Mesenchymal stem cell (in vitro differentiated cells and primary cell): ENCODE results near the gene IFI44L.

Source experiments
- DNase-seq: peaks from one replicate; pipeline ENCODE4 v3.0.0-alpha.2; 2013
- H2AFZ ChIP-seq: one replicate; pipeline ENCODE4 v1.6.1; 2013; ENCODE audit warnings: low read depth, mild to moderate bottlenecking, control low read depth, inconsistent platforms, low read length, moderate library complexity
- H2AK5ac ChIP-seq: 2 replicates; pipeline ENCODE4 v1.6.1; 2013; ENCODE audit warnings: low read length, moderate library complexity, mild to moderate bottlenecking, inconsistent platforms; ENCODE audit not compliant: severe bottlenecking
- H2BK120ac ChIP-seq: one replicate; pipeline ENCODE4 v1.6.1; 2013; ENCODE audit warnings: low read depth, mild to moderate bottlenecking, inconsistent platforms, low read length, moderate library complexity
- H2BK12ac ChIP-seq, 2 experiments: one replicate each; pipeline ENCODE4 v1.6.1; 2013; ENCODE audit warnings: inconsistent platforms in 2 of 2, low read length in 2 of 2, mild to moderate bottlenecking in 2 of 2, moderate library complexity in 2 of 2, control low read depth in 1 of 2
- H2BK15ac ChIP-seq: one replicate; pipeline ENCODE4 v1.6.1; 2013; ENCODE audit warnings: mild to moderate bottlenecking, low read depth, inconsistent platforms; ENCODE audit not compliant: poor library complexity, severe bottlenecking
- H2BK5ac ChIP-seq: 2 replicates; pipeline ENCODE4 v1.6.1; 2013; ENCODE audit warnings: low read depth, mild to moderate bottlenecking, low read length, control low read depth, inconsistent platforms; ENCODE audit not compliant: poor library complexity, severe bottlenecking
- H3K14ac ChIP-seq, 2 experiments: one replicate each; pipeline ENCODE4 v1.6.1; 2013; ENCODE audit warnings: inconsistent platforms in 2 of 2, low read length in 2 of 2, control low read depth in 1 of 2, mild to moderate bottlenecking in 1 of 2, moderate library complexity in 1 of 2
- H3K18ac ChIP-seq, 2 experiments: one replicate each; pipeline ENCODE4 v1.6.1; 2013; ENCODE audit warnings: inconsistent platforms in 2 of 2, low read length in 2 of 2, control low read depth in 1 of 2, low read depth in 1 of 2, mild to moderate bottlenecking in 1 of 2
- H3K23ac ChIP-seq, 2 experiments: one replicate each; pipeline ENCODE4 v1.6.1; 2013; ENCODE audit warnings: inconsistent platforms in 2 of 2, low read length in 2 of 2, mild to moderate bottlenecking in 2 of 2, moderate library complexity in 2 of 2, control low read depth in 1 of 2
- H3K27ac ChIP-seq: 2 replicates; pipeline ENCODE4 v1.5.1; 2013; ENCODE audit warnings: mild to moderate bottlenecking, moderate library complexity, low read length, control low read depth, inconsistent platforms; ENCODE audit not compliant: poor library complexity, severe bottlenecking
- H3K27me3 ChIP-seq, 2 experiments: 2 replicates each; pipeline versions ENCODE4 v1.6.1 to v1.7.0; 2013; ENCODE audit warnings: low read length in 2 of 2, mild to moderate bottlenecking in 2 of 2, moderate library complexity in 2 of 2, control low read depth in 1 of 2, inconsistent platforms in 1 of 2; ENCODE audit not compliant: control insufficient read depth in 1 of 2, insufficient read depth in 1 of 2
- H3K36me3 ChIP-seq, 2 experiments: 2 replicates each; pipeline versions ENCODE4 v1.6.1 to v1.7.0; 2013; ENCODE audit warnings: low read length in 2 of 2, control low read depth in 1 of 2, inconsistent platforms in 1 of 2, low read depth in 1 of 2, mild to moderate bottlenecking in 1 of 2; ENCODE audit not compliant: insufficient read depth in 2 of 2, control insufficient read depth in 1 of 2
- H3K4ac ChIP-seq, 2 experiments: one replicate each; pipeline ENCODE4 v1.6.1; 2013; ENCODE audit warnings: inconsistent platforms in 2 of 2, low read length in 2 of 2, mild to moderate bottlenecking in 2 of 2, moderate library complexity in 2 of 2, control low read depth in 1 of 2, low read depth in 1 of 2
- H3K4me1 ChIP-seq: 2 replicates; pipeline ENCODE4 v1.6.1; 2013; ENCODE audit warnings: low read depth, low read length, control low read depth; ENCODE audit not compliant: control insufficient read depth, insufficient read depth
- H3K4me2 ChIP-seq: 2 replicates; pipeline ENCODE4 v1.6.1; 2013; ENCODE audit warnings: low read length, mild to moderate bottlenecking, inconsistent platforms; ENCODE audit not compliant: poor library complexity, severe bottlenecking
- H3K4me3 ChIP-seq, 2 experiments: 2 replicates each; pipeline versions ENCODE4 v1.5.1 to v1.7.0; 2013; ENCODE audit warnings: low read length in 2 of 2, mild to moderate bottlenecking in 2 of 2, control low read depth in 1 of 2, low read depth in 1 of 2; ENCODE audit not compliant: insufficient read depth in 1 of 2
- H3K79me1 ChIP-seq: replicated peaks from 2 replicates; pipeline ENCODE4 v1.6.1; 2013; ENCODE audit warnings: mild to moderate bottlenecking, control low read depth, low read length, inconsistent platforms; ENCODE audit not compliant: poor library complexity, severe bottlenecking
- H3K9ac ChIP-seq: 2 replicates; pipeline ENCODE4 v1.7.0; 2013; ENCODE audit warnings: mild to moderate bottlenecking, low read length, moderate library complexity
- H3K9me3 ChIP-seq: 2 replicates; pipeline ENCODE4 v1.7.0; 2013; ENCODE audit warnings: mild to moderate bottlenecking, low read length; ENCODE audit not compliant: control insufficient read depth
- H4K8ac ChIP-seq: one replicate; pipeline ENCODE4 v1.6.1; 2013; ENCODE audit warnings: inconsistent platforms, mild to moderate bottlenecking, low read length, moderate library complexity
- H4K91ac ChIP-seq: one replicate; pipeline ENCODE4 v1.6.1; 2013; ENCODE audit warnings: mild to moderate bottlenecking, low read length, inconsistent platforms
- WGBS: methylation state at CpG from one replicate; pipeline ENCODE4 v1.1.7; 2013; ENCODE audit warnings: mixed read lengths; 5-methylcytosine and 5-hydroxymethylcytosine counted together

Gene IFI44L

GRCh38 chr1:78645723-78646122 is 25.5 kb downstream of the IFI44L start:
- Histone ChIP-seq H3K79me1 (no peaks in the 10 kb centered on the region), H4K8ac (no peak overlapping the region), H4K91ac (no peak overlapping the region), H2AFZ (no peak overlapping the region), H2BK12ac (no peak overlapping the region), H3K27ac (no peak overlapping the region), H2BK120ac (no peak overlapping the region), H3K4ac (no peak overlapping the region), H3K27me3 (no peaks in the 10 kb centered on the region), H3K4me2 (no peak overlapping the region), H3K36me3 (peaks cover 0 to 6% of the 10 kb centered on the region in 2 experiments), H2BK15ac (no peak overlapping the region), H3K9ac (no peak overlapping the region), H3K14ac (no peak overlapping the region), H3K23ac (no peak overlapping the region), H2BK5ac (no peak overlapping the region), H3K18ac (no peak overlapping the region), H3K4me3 (no peak overlapping the region), H3K9me3 (peaks cover 4% of the 10 kb centered on the region), H3K4me1 (no peaks in the 10 kb centered on the region), H2AK5ac (no peak overlapping the region)
- no peak for DNase-seq
- no CpG with 5 or more reads among the region's 1 CpG for WGBS

DNA sequence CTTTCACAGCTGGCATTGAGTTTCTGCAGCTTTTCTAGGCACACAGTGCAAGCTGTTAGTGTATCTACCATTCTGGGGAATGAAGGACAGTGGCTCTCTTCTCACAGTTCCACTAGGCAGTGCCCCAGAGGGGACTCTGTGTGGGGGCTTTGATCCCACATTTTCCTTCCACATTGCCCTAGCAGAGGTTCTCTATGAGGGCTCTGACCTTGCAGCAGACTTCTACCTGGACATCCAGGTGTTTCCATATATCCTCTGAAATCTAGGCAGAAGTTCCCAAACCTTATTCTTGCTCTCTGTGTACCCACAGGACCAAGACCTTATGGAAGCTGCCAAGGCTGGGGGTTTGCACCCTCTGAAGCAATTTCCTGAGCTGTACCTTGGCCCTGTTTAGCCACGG is 27.0 kb downstream of the IFI44L start:
- Histone ChIP-seq H3K23ac (no peak overlapping the region), H3K9ac (no peak overlapping the region), H3K27ac (no peak overlapping the region), H4K8ac (no peak overlapping the region), H2BK15ac (no peak overlapping the region), H3K4me1 (no peaks in the 10 kb centered on the region), H2AK5ac (no peak overlapping the region), H2BK12ac (no peak overlapping the region), H3K4ac (no peak overlapping the region), H4K91ac (no peak overlapping the region), H3K36me3 (no peaks in the 10 kb centered on the region), H2BK120ac (no peak overlapping the region), H3K14ac (no peak overlapping the region), H3K18ac (no peak overlapping the region), H3K9me3 (peaks cover 4% of the 10 kb centered on the region), H2BK5ac (no peak overlapping the region), H3K27me3 (no peaks in the 10 kb centered on the region), H3K4me2 (no peak overlapping the region), H3K4me3 (no peak overlapping the region), H3K79me1 (no peaks in the 10 kb centered on the region), H2AFZ (no peak overlapping the region)
- DNase-seq, result no peak
- WGBS, result 94% methylated on average over 1 of the region's 1 CpG

DNA sequence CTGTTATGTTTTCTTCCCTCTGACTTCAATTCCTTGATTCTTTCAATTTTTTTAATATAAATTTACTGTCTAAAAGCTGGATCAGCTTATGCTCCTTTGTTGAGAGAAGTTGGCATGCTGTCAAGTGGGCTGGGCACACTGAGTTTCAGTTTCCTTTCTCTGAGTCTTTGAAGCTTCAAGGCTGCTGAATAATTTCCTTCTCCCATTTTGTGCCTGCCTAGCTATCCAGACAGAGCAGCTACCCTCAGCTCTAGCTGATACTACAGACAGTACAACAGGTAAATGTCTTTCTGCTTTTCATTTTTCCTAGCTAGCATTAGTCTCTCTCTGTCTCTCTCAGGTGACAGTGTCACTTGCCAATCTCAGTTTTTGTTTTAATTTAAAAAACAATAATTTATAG is 29.4 kb downstream of the IFI44L start, which contains the start of gene IFI44:
Gene IFI44 (plus strand): TSS at position 204 of the 400 bp plus-strand sequence. CDS start 365 bp downstream, outside the sequence.
- H2BK120ac ChIP-seq, result no peak within 1 kb of the TSS
- no peaks in the 10 kb centered on the region for H3K79me1 ChIP-seq
- H3K4ac ChIP-seq, result no peak within 1 kb of the TSS
- H3K18ac ChIP-seq, result no peak within 1 kb of the TSS
- H4K8ac ChIP-seq, result no peak within 1 kb of the TSS
- no peak within 1 kb of the TSS for H3K4me2 ChIP-seq
- H2BK12ac ChIP-seq, result no peak within 1 kb of the TSS
- no peak within 1 kb of the TSS for H3K27ac ChIP-seq
- H2AK5ac ChIP-seq, result no peak within 1 kb of the TSS
- peaks cover 0 to 9% of the 10 kb centered on the region in 2 experiments for H3K36me3 ChIP-seq
- H2BK5ac ChIP-seq, result no peak within 1 kb of the TSS
- H3K4me3 ChIP-seq, result peak within 1 kb of the TSS in 1 of 2 experiments; percentile 83
- H4K91ac ChIP-seq, result no peak within 1 kb of the TSS
- no peak within 1 kb of the TSS for H2AFZ ChIP-seq
- H3K4me1 ChIP-seq, result no peaks in the 10 kb centered on the region
- peak within 1 kb of the TSS; percentile 95 for H3K9ac ChIP-seq
- H3K9me3 ChIP-seq, result no peaks in the 10 kb centered on the region
- no peak within 1 kb of the TSS for H3K23ac ChIP-seq
- H3K14ac ChIP-seq, result no peak within 1 kb of the TSS
- no peaks in the 10 kb centered on the region for H3K27me3 ChIP-seq
- no peak within 1 kb of the TSS for H2BK15ac ChIP-seq
- DNase-seq, result peak; percentile 65

GRCh38 chr1:78650114-78650660 is 29.9 kb downstream of the IFI44L start:
- H3K79me1 ChIP-seq, result no peaks in the 10 kb centered on the region
- H3K4me3 ChIP-seq, result peak overlapping the region in 1 of 2 experiments; percentile 83
- peaks cover 0 to 15% of the 10 kb centered on the region in 2 experiments for H3K36me3 ChIP-seq
- 84% methylated on average over 5 of the region's 6 CpGs for WGBS
- no peak overlapping the region for H3K4ac ChIP-seq
- H3K4me2 ChIP-seq, result no peak overlapping the region
- no peak overlapping the region for H3K14ac ChIP-seq
- no peak for DNase-seq
- no peaks in the 10 kb centered on the region for H3K27me3 ChIP-seq
- H3K23ac ChIP-seq, result no peak overlapping the region
- H2BK5ac ChIP-seq, result no peak overlapping the region
- H3K18ac ChIP-seq, result no peak overlapping the region
- H2BK15ac ChIP-seq, result no peak overlapping the region
- no peak overlapping the region for H3K27ac ChIP-seq
- peak overlapping the region; percentile 95 for H3K9ac ChIP-seq
- no peaks in the 10 kb centered on the region for H3K4me1 ChIP-seq
- H4K91ac ChIP-seq, result no peak overlapping the region
- no peak overlapping the region for H2BK120ac ChIP-seq
- H3K9me3 ChIP-seq, result no peaks in the 10 kb centered on the region
- no peak overlapping the region for H2AK5ac ChIP-seq
- H2AFZ ChIP-seq, result no peak overlapping the region
- H2BK12ac ChIP-seq, result no peak overlapping the region
- no peak overlapping the region for H4K8ac ChIP-seq
